Stimulated activated CD8-positive, alpha-beta memory T cell treated with anti-CD3 and anti-CD28 coated beads, Interleukin-2, amount 100 ng/mL, for 1 hour (primary cell): ENCODE data around the gene NBEA.
"Not testable (repeated sequence)": the region's sequence is repeated elsewhere in the genome, so short reads cannot be mapped to it uniquely, and the experiment has no call there.

ENCODE experiments used
- DNase-seq, 2 donors: peaks; one replicate each; pipeline ENCODE4 v3.0.0-alpha.2; 2020; ENCODE audit warnings: low read depth in 2 of 2

NBEA gene

GRCh38 chr13:34941835-34942731 lies at the start of gene NBEA:
NBEA (plus strand) TSS chr13:34942270; CDS start chr13:34942821, 551 bp downstream.
- peak; percentile 51 to 67 for DNase-seq

DNA sequence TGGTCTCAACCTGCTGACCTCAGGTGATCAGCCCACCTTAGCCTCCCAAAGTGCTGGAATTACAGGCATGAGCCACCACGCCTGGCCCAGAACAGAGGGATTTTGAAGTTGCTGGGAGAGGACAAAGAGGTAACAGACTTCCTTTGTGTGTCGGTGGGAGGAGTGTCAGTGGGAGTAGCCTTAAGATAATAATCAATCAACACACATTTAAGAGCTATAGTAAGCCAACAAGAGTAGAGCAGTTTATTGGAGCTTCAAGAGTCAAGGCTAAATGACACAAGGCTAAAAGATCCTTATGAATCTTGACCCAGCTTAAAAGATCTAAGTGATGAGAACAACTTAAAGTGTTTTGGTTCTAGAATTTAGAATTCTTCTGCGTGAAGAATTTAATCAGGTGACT lies 47.3 kb upstream of the NBEA start:
- no peak for DNase-seq

- no peak for DNase-seq
Observed at GRCh38 chr13:34897220-34897619, 44.9 kb upstream of the NBEA start.

GRCh38 chr13:34899888-34900287 lies 42.2 kb upstream of the NBEA start:
- no peak for DNase-seq

GRCh38 chr13:34900288-34900739 lies 41.8 kb upstream of the NBEA start:
- DNase-seq: no peak

DNA sequence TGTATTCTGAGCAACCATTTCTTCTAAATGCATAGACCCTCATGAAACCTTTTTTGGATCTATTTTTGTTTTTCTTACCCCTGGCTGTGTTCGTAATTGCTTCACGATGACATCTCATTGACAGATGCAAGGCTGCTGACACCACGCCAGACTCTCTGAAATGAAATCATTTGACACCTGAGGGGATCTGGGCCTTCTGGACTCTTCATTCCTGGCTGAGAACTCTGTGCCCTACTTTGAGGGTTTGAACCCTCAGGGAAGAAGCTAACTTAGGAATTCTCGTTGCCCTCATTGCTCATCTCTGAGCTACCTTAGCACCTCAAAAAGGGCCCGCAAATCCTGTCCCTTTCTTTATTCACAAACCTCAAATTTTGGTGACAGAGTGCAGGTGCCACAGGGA lies 40.5 kb upstream of the NBEA start:
- DNase-seq: no peak

GRCh38 chr13:34911159-34911558 lies 30.9 kb upstream of the NBEA start:
- no peak for DNase-seq

GRCh38 chr13:34913040-34913439 lies 29.0 kb upstream of the NBEA start:
- no peak for DNase-seq

- no peak for DNase-seq
Observed at GRCh38 chr13:34914416-34914815, 27.7 kb upstream of the NBEA start.

DNA sequence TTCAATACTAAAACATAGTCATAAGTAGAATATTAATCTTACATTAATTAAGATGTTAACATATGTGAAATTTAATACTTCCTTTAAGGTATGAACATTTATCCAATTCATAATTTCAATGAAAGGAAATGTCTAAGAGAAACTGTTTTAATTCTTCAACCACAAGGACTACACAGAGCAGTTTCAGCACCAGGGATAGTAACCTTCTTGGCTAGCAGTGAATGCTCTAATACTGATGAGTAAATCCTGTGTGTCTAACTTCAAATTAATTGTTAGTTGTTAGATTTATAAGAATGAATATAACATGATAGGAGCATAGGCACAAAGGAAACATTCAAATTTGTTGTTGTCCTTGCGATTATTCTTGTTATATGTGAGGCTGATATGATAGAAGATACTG lies 15.6 kb upstream of the NBEA start:
- no peak for DNase-seq

DNA sequence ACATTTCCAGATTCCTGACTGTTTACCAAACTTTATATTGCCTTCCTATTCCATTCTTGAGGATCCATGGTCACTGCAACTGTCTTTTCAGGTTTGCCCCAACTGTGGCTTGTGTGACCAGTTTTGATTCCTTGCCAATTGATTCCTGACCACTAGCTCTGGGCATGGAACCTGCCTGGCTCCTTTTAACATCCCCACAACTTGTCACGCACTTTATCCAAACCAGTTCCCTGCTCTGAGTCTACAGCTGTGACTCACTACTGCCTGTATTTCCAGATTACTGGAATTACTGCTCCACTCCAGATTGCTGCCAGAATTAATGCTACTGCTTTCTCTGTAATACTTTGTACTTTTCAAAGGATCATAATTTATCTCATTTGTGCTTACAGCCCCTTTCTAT lies 13.4 kb upstream of the NBEA start:
- not testable (repeated sequence) for DNase-seq

- no peak for DNase-seq
Observed at GRCh38 chr13:34931572-34931971, 10.5 kb upstream of the NBEA start.

DNA sequence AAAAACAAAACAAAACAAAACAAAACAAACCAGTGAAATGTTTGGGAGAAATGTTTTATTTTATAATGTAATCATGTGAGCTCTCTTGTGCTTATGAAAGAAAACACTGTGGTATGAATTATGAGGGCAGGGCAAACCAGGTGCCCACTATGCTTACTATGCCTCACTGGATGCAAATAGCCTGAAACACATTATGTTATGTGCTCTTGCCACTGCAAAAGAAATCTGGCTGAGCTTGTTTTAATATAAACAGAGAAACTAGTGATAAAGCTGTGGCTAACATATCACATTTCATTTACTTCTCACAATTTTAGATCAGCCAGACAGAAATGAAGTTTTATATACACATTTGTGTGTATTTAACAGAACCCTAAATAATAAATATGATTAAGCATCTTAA lies 8.7 kb upstream of the NBEA start:
- DNase-seq: no peak

GRCh38 chr13:34933786-34934185 lies 8.3 kb upstream of the NBEA start:
- no peak for DNase-seq

DNA sequence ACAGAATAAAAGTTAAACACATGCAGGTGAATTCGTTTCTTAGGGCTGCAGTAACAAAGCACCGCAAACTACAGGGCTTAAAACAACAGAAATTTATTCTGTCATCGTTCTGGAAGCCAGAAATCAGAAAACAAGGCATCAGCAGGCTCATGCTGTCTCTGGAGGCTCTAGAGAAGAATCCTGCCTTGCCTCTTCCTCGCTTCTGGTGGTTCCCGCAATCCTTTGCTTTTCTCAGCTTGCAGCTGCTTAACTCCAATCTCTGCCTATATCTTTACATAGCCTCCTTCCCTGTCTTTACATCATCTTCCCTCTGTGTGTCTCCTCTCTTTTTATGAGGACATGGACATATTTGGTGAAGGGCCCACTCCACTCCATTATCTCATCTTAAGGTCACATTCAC lies 6.2 kb upstream of the NBEA start:
- no peak for DNase-seq

DNA sequence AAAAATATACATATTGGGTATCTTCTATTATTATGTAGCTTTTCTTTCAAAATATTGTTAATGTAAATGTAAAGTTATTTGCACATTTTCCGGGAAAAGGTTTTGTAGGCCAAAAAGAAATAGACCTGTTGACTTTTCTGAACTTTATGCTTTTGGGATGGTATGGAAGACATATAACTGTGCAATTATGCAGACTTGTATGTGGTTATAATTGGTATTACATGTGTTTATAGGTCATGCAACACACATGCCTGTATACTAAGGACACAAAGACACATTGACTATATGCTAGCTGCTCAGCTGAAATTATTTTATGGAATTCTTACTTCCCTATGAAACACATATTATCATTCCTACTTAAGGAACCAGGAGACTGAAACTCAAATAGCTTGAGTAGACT lies 2.3 kb upstream of the NBEA start:
- DNase-seq: no peak

DNA sequence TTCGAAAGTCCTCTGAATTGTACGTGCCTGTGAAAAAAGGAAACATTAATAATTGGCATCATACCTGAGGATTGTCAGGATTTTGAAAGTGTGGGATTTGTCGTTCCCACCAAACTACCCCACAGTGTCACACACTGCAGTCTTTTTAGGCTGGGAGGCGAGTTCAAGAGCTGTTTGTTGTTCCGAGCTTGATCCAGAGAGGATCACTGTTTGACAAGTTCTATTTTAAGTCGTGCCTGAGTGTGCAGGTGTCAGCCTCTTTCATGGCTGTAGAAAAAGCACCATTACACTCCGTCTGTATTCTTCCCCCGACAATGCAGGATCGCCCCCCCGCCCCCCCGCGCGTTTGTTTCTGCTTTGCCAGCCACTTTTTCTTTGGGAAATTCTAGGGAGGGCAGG lies 635 bp upstream of the NBEA start:
- no peak for DNase-seq

- DNase-seq: no peak
Observed at GRCh38 chr13:34942732-34943435, 814 bp downstream of the NBEA start.

- no peak for DNase-seq
Observed at GRCh38 chr13:34943436-34944273, 1.6 kb downstream of the NBEA start.

DNA sequence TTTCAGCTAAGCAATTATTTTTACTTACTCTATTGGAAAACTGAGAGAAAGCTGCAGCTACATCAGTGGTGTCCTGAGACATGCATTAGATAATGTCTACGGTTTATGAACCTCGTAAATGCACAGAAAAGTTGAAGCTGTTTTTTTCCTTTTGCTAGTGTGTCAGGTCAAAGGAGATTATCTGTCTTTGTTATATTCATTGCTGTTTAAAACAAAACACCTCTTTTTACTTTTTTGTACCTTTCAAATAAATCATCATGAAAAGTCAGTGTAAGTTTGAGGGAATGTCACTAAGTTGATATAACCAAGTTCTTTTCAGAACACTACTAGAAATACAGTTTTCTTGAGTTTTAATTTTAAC lies 2.2 kb downstream of the NBEA start:
- DNase-seq: no peak

GRCh38 chr13:34944751-34945150 lies 2.7 kb downstream of the NBEA start:
- no peak for DNase-seq

DNA sequence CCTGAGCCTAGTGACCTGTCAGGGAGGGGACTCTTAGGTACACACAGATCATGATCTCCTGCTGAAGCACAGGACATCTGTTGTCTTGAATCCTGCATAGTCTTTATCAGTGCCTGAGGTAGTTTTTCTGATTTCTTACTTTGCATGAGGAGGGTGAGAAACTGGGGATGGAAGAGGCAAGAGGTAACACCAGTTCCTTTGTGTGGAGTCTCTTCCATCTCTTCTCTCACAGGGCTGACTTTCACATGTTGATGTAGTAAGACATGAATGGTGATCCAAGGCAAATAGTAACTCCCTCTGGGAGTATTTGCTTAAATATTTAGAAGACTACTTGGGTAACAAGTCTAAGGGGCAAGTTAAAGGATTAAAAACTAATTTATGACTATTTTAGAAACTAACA lies 9.5 kb downstream of the NBEA start:
- DNase-seq: no peak
